ENCODE results near the gene CACNA1G.

GRCh38 chr17:50521514-50521913 is 39.0 kb upstream of the CACNA1G start:
- TF ChIP-seq, protein P1, sequence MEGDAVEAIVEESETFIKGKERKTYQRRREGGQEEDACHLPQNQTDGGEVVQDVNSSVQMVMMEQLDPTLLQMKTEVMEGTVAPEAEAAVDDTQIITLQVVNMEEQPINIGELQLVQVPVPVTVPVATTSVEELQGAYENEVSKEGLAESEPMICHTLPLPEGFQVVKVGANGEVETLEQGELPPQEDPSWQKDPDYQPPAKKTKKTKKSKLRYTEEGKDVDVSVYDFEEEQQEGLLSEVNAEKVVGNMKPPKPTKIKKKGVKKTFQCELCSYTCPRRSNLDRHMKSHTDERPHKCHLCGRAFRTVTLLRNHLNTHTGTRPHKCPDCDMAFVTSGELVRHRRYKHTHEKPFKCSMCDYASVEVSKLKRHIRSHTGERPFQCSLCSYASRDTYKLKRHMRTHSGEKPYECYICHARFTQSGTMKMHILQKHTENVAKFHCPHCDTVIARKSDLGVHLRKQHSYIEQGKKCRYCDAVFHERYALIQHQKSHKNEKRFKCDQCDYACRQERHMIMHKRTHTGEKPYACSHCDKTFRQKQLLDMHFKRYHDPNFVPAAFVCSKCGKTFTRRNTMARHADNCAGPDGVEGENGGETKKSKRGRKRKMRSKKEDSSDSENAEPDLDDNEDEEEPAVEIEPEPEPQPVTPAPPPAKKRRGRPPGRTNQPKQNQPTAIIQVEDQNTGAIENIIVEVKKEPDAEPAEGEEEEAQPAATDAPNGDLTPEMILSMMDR (IDR thresholded peaks at IDR 0.05): no peak
- TF ChIP-seq POLR2AphosphoS5 (IDR thresholded peaks at IDR 0.05; ENCODE audit: insufficient read depth in 1 of 2, low read depth in 1 of 2): no peak

Measured in vagina (tissue), 2 donors.